GM21447 (cell line): ENCODE data around the gene PAPPA.

Experiments
- ATAC-seq: cut with Tn5 transposase; IDR thresholded peaks from one replicate; pipeline ENCODE4 v1.9.1; 2021; ENCODE audit not compliant: unreplicated experiment

The PAPPA gene

DNA sequence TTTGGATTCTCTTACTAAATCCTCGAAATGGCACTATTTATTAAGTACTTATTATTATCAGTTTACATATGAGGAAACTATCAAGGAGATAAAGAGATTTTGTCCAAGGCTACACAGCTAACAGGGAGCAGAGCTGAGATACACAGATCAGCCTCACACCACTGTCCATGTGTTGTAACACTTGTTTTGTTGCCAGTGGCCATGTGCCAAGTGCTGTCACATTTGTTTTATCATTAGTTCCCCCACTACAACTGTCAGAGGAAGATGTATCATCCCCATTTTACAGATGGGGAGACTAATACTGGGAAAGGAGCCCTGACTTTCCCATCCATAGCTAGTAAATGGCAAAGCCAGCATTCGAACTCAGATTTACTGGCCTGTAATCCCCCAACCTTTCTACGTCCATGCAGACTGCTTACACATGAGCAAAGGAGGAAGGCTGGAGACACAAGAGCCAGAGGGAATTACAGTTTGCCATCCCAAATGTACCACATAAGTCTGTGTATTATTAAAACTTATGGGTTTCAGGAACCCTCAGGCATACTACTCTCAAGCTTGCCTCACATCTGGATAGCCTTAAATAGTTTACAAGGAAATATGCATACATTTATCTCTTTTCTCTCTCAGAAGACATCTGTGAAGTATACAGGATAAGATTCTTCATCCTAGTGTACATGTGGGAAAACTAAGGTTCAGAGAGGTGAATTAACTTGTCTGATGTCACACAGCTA is 25.1 kb downstream of the PAPPA start:
- no peak for ATAC-seq

DNA sequence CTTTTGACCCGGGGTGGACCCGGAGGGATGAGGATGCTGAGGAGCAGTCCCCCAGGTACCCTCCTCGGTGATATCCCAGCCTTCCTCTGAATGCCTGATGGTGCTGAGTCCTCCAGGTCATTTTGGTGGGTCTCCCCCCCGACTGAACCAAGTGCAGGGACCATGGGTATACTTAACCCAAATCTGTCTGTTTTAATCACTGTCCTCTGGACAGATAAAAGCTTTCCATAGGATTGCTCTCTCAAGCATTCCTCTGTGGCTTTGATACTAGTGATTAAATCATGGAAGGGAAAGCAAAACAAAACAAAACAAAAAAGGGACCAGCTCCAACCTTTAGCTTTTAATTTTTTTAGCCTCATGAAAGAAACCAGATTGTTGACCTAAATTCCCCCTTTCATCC is 26.0 kb downstream of the PAPPA start:
- ATAC-seq: no peak

- ATAC-seq: no peak
These were observed 28.4 kb downstream of the PAPPA start for GRCh38 chr9:116181853-116182610.

DNA sequence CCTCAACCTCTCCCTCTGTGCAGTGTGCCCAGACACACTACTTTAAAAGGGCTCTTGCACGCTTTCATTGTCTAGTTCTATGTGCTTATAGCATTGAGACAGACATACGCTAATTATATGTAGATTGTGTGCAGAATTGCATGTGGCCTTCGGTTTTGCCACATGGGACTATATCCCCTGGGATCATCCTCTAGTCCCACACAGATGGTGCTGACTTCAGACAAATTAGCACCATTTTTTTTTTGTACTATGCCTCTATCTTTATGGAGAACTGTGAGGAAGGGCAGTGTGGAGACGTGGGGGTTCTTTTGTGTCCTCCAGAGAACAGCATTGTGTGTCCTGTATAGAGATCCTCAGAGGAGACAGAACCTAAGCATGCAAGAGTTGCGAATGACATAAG is 29.3 kb downstream of the PAPPA start:
- ATAC-seq: no peak

DNA sequence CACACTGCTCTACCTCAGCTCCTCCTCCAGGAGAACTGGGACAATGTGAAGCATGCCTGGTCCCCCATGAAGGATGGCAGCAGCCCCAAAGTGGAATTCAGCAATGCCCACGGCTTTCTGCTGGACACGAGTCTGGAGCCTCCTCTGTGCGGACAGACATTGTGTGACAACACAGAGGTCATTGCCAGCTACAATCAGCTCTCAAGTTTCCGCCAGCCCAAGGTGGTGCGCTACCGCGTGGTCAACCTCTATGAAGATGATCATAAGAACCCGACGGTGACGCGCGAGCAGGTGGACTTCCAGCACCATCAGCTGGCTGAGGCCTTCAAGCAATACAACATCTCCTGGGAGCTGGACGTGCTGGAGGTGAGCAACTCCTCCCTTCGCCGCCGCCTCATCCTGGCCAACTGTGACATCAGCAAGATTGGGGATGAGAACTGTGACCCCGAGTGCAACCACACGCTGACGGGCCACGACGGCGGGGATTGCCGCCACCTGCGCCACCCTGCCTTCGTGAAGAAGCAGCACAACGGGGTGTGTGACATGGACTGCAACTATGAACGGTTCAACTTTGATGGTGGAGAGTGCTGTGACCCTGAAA is 34.1 kb downstream of the PAPPA start:
- no peak for ATAC-seq

DNA sequence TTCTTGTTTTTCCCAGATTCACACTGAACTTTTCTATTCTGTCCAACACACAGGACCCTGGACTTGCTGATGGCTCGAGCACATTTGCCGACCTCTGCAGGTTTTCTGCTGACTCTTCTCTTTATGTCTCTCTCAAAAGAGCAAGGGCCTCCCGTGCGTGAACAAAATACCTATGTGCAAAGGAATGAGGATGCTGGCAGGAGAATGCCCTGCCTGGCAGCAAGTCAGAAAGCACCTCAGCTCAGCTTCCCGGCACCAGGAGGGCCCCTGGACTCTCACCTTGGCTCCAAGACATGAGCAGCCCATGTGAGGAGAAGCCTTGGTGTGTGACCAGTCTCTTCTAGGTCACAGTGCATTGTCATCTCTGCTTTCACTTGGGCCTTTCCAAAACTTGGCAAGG is 36.1 kb downstream of the PAPPA start:
- no peak for ATAC-seq

- no peak for ATAC-seq
These were observed 37.2 kb downstream of the PAPPA start for GRCh38 chr9:116190637-116191396.

GRCh38 chr9:116191576-116192415 is 38.2 kb downstream of the PAPPA start:
- no peak for ATAC-seq

DNA sequence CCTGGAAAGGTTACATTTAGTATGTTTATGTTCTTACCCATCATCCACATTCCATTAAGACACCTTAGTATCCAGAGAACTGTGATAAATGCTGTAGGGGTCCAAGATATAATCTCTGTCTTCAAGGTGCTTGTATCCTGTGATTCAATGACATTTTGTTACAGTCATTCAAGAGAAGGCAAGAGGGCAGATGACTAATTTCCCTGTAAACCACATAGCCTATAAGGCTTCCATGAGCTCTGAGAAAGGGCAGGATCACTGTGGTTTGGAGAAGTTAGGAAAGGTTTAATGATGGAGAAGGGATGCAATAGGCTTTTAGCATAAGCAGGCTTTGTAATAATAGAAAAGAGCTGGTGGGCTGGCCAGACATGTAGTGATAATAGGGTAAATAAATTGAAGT is 40.0 kb downstream of the PAPPA start:
- no peak for ATAC-seq

GRCh38 chr9:116196806-116197205 is 43.2 kb downstream of the PAPPA start:
- no peak for ATAC-seq

DNA sequence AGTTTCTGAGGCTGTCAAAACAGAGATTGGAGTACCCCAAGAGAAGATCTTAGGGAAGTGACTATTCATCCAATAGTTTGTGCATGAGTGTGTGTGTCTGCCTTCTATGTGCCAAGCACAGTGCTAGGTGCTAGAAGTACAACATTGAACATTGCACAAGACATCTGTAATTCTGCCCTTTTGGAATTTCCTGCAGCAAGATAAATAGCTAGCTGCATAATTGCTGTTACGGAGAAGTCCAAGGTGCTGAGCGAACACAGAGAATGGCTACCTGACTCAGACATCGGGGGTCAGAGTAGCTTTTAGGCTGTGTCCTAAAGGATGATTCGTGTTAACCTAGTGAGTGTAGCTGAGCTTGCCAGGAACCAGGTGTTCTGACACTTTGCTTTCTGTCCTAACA is 44.8 kb downstream of the PAPPA start:
- ATAC-seq: no peak

DNA sequence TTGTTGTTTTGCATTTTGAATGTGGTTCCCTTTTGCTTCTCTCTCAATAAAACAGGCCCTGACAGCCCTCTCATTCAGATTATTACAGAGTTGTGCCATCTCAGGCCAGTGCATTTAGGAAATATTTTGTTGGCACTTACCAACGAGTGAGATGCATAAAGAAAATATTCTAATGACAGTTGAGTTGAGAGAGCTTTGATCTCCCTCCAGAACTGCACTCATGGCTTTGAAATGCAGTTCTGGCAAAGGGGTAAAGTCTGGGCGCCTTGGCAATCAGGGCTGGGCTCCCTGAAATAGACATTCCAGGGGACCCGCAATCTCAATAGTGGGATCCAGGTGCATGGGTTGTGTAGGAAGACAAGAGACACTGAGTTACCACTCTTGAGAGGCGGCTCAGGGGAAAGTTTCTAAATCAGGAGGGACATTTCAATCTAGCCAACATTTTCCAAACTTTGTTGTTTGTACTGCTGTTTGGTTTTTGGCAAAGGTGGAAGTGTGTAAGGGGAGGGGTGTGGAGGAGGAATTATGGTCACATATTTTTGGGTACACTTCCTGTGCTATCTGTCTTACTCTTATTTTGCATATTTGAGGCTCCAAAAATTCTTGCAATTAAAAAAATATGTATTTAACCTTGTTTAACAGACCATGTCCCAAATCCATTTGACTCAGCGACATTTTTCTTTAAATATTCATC is 48.8 kb downstream of the PAPPA start:
- no peak for ATAC-seq

DNA sequence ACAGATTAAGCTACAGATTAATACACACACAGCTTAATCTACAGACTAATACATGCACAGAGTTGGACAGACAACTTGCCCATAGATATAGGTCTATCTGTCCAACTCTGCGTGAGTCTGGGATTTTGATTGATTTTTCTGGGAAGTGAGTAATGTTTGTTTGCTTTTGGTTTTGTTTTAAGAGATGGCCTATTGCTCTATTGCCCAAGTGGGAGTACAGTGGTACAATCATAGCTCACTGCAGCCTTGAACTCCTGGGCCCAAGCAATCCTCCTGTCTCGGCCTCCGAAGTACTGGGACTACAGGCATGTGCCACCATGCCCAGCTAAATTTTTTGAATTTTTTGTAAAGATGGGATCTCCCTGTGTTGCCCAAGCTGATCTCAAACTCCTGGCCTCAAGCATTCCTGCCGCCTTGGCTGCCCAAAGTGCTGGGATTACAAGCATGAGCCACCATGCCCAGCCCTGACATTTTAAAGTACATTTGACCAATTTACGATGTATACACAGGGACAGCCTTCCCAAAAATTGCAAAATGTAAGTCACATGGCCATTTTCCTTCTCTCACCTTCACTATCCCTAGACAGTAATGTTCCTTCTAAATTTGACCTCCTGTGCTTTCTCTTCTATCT is 50.8 kb downstream of the PAPPA start:
- ATAC-seq: no peak

DNA sequence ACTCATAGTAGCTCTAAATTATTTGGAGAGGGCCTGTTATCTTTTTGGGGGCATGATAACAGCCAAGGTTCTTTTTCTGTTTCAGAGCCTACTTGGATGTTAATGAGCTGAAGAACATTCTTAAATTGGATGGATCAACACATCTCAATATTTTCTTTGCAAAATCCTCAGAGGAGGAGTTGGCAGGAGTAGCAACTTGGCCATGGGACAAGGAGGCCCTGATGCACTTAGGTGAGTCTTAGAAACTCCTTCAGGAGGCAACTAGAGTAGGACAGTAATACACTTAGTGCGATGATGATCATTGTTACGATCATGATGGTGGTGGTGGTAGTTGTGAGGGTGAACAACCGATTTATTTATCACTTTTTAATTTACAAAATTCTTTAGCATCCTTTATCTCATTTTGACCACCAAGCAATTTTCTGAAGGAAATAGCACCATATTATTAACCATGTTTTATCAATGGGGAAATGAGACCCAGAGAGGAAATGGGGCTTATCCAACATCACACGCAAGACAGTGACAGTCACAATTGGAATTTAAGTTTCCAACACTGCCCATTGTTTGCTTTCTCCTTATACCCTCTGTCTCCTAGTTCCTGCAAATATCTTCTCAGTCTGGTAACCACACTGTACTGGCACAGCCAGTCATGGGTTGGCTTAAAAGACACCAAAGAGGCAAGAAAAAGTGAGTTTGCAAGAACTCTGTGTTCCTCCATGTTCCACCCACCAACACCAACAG is 54.0 kb downstream of the PAPPA start:
- ATAC-seq: no peak

GRCh38 chr9:116208417-116209232 is 55.0 kb downstream of the PAPPA start:
- ATAC-seq: no peak

GRCh38 chr9:116209414-116210116 is 56.0 kb downstream of the PAPPA start:
- ATAC-seq: no peak

DNA sequence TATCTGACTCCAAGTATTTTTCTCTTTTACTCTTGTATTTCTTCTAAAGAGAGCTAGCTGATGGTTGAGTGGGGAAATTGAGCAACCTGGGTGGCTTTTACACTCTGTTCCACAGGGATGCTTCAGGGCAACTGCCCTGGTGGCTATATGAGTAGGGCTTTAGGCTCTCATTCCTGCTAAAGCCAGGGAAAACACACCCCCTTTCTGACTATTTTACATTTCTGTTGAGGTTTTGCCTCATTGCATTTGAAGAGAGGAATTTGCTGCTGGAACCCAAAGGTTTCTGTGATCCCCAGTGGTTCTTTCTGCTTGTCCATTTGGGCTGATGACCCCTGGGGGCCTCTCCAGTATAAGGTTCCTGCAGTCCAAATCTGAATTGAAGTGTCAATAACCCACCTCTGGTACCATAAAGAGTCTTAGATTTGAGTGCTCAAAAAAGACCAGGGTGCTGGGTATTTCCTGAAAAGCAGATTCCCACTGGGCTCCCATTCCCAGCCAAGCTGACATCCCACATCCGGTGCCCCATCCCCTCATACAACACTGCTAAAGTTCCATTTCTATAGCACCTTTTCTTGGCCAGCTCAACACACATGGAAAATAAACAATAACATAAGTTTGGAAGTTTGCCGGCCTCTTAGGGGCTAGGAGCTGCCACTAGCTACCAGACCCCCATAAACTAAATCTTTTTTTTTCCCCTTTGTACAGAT is 59.5 kb downstream of the PAPPA start:
- no peak for ATAC-seq
